GM23338 (cell line): ENCODE measurements around the gene NTRK3. TPM values are rescaled to one million over a fixed set of nuclear protein-coding genes. Genes with fewer than 3 reads are reported as not detected.

Experiments
- ATAC-seq: fragments of 200-7000 bp; cut with Tn5 transposase; 3 replicates; pipeline ENCODE4 v1.9.1; 2020
- DNase-seq: peaks from one replicate; pipeline ENCODE4 v3.0.0-alpha.2; 2015; ENCODE audit warnings: low spot score
- H2AFZ ChIP-seq: fragments of 200-600 bp; sonication (generic); 2 replicates; pipeline ENCODE4 v1.8.0; 2016; ENCODE audit warnings: antibody characterized with exemption, mild to moderate bottlenecking, moderate library complexity
- H3F3A ChIP-seq: fragments of 200-600 bp; sonication (generic); replicated peaks from 2 replicates; pipeline ENCODE4 v1.8.0; 2017; ENCODE audit warnings: antibody characterized with exemption, mixed run types, low read depth
- H3K27ac ChIP-seq: fragments of 200-600 bp; sonication (generic); 2 replicates; pipeline ENCODE4 v1.6.1; 2016; ENCODE audit warnings: low read depth
- H3K27me3 ChIP-seq: fragments of 200-600 bp; sonication (generic); 2 replicates; pipeline ENCODE4 v1.8.0; 2016; ENCODE audit warnings: mild to moderate bottlenecking, mixed run types, moderate library complexity; ENCODE audit not compliant: insufficient read depth
- H3K36me3 ChIP-seq: fragments of 200-600 bp; sonication (generic); 2 replicates; pipeline ENCODE4 v1.8.0; 2016; ENCODE audit warnings: mild to moderate bottlenecking; ENCODE audit not compliant: insufficient read depth
- H3K4me1 ChIP-seq: fragments of 200-600 bp; sonication (generic); 2 replicates; pipeline ENCODE4 v1.8.0; 2016; ENCODE audit warnings: mild to moderate bottlenecking, moderate library complexity; ENCODE audit not compliant: insufficient read depth
- H3K4me2 ChIP-seq: fragments of 200-600 bp; sonication (generic); 2 replicates; pipeline ENCODE4 v1.7.1; 2017; ENCODE audit warnings: mixed run types
- H3K4me3 ChIP-seq: fragments of 200-600 bp; sonication (generic); 2 replicates; pipeline ENCODE4 v1.6.1; 2016; ENCODE audit warnings: mixed run types
- H3K79me2 ChIP-seq: fragments of 200-600 bp; sonication (generic); replicated peaks from 2 replicates; pipeline ENCODE4 v1.8.0; 2017; ENCODE audit warnings: mild to moderate bottlenecking; ENCODE audit not compliant: insufficient read depth
- H3K9me2 ChIP-seq: fragments of 200-600 bp; sonication (generic); 2 replicates; pipeline ENCODE4 v1.8.0; 2017; ENCODE audit not compliant: insufficient read depth
- H4K20me1 ChIP-seq: fragments of 200-600 bp; sonication (generic); replicated peaks from 2 replicates; pipeline ENCODE4 v1.8.0; 2017; ENCODE audit warnings: mild to moderate bottlenecking; ENCODE audit not compliant: insufficient read depth
- H3K27ac Mint-ChIP-seq: 2 replicates; pipeline ENCODE4 v1.8.0; 2020; ENCODE audit warnings: inconsistent platforms, mild to moderate bottlenecking, moderate library complexity, mixed read lengths
- H3K27me3 Mint-ChIP-seq: 3 replicates; pipeline ENCODE4 v1.8.0; 2022; ENCODE audit warnings: low read depth, mild to moderate bottlenecking, moderate library complexity, mixed read lengths, inconsistent platforms; ENCODE audit not compliant: insufficient read depth, poor library complexity
- H3K36me3 Mint-ChIP-seq: 3 replicates; pipeline ENCODE4 v1.8.0; 2021; ENCODE audit warnings: low read depth, mild to moderate bottlenecking, inconsistent platforms, moderate library complexity, mixed read lengths
- H3K4me1 Mint-ChIP-seq: 3 replicates; pipeline ENCODE4 v1.8.0; 2020; ENCODE audit warnings: mild to moderate bottlenecking, inconsistent platforms, mixed read lengths
- H3K4me3 Mint-ChIP-seq: 3 replicates; pipeline ENCODE4 v1.8.0; 2021; ENCODE audit warnings: moderate library complexity, mild to moderate bottlenecking, inconsistent platforms, mixed read lengths
- H3K9me3 Mint-ChIP-seq: 3 replicates; pipeline ENCODE4 v1.8.0; 2020; ENCODE audit warnings: moderate library complexity, mild to moderate bottlenecking, inconsistent platforms, mixed read lengths
- CREB1 ChIP-seq: fragments of 250-450 bp; sonication (Bioruptor Pico); IDR thresholded peaks from 2 replicates; pipeline ENCODE4 v1.5.0; 2020; ENCODE audit warnings: low read depth, mild to moderate bottlenecking, moderate library complexity
- EZH2 ChIP-seq: fragments of 200-600 bp; sonication (generic); IDR thresholded peaks from one replicate; pipeline ENCODE4 v1.8.0; 2017; ENCODE audit warnings: antibody characterized with exemption, mild to moderate bottlenecking, low read depth; ENCODE audit not compliant: unreplicated experiment
- EZH2phosphoT487 ChIP-seq: fragments of 200-600 bp; sonication (generic); IDR thresholded peaks from one replicate; pipeline ENCODE4 v1.8.1; 2018; ENCODE audit warnings: antibody characterized with exemption; ENCODE audit not compliant: unreplicated experiment
- JUNB ChIP-seq: IDR thresholded peaks from one replicate; pipeline ENCODE4 v1.6.1; 2016; ENCODE audit warnings: antibody characterized with exemption; ENCODE audit not compliant: unreplicated experiment
- NANOG ChIP-seq: IDR thresholded peaks from 2 replicates; pipeline ENCODE4 v1.6.1; 2016; ENCODE audit warnings: antibody characterized with exemption, borderline replicate concordance
- STAT1 ChIP-seq: IDR thresholded peaks from one replicate; pipeline ENCODE4 v1.6.1; 2016; ENCODE audit warnings: antibody characterized with exemption; ENCODE audit not compliant: unreplicated experiment
- polyA plus RNA-seq: library from polyadenylated mRNA; unstranded; fragments of >200 nt; fragmentation: Nextera tagmentation; extraction: Ambion mirVana; gene quantifications from 2 replicates; pipeline ENCODE4 v1.2.1, GENCODE V29; 2016
- total RNA-seq: library from RNA; depleted of rRNA; stranded (reverse); fragments of >200 nt; shearing (Covaris generic); gene quantifications from 2 replicates; pipeline ENCODE4 v1.2.3, GENCODE V29; 2014
- TF ChIP-seq, protein P1 (sequence below): IDR thresholded peaks from 2 replicates; pipeline ENCODE4 v1.6.1; 2016; ENCODE audit warnings: antibody characterized with exemption
- TF ChIP-seq, protein P2 (sequence below): IDR thresholded peaks from one replicate; pipeline ENCODE4 v1.6.1; 2018; ENCODE audit warnings: antibody characterized with exemption; ENCODE audit not compliant: unreplicated experiment
- TF ChIP-seq, protein P3 (sequence below): fragments of 250-450 bp; sonication (Bioruptor Pico); IDR thresholded peaks from 2 replicates; pipeline ENCODE4 v1.5.0; 2020; ENCODE audit warnings: mild to moderate bottlenecking, moderate library complexity

Gene NTRK3
- total and polyA plus RNA-seq, 2 experiments from 2014 or later, result 3.1 to 5.3 TPM

DNA sequence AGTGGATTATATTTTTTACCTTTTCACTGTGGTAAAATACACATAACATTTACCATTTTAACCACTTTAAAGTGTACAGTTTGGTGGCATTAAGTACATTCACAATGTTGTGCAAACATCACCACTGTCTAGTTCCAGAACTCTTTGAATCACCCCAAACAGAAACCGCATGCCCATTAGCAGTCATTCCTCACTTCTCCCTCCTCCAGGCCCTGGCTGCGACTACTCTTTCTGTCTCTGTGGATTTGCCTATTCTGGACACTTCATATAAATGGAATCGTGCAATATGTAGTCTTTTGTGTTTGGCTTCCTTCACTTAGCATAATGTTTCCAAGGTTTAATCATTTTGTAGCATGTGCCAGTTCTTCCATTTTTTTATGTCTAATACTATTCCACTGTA lies 409.8 kb downstream of the NTRK3 start:
- Histone ChIP-seq H3K4me1 (no peaks in the 10 kb centered on the region), H3K4me3 (no peak overlapping the region), H3F3A (no peaks in the 10 kb centered on the region), H2AFZ (no peak overlapping the region), H3K27ac (no peak overlapping the region), H3K36me3 (no peaks in the 10 kb centered on the region), H3K9me2 (peaks cover 7% of the 10 kb centered on the region; the same call in 1 of the 2 replicates), H4K20me1 (no peaks in the 10 kb centered on the region), H3K27me3 (no peaks in the 10 kb centered on the region), H3K79me2 (no peaks in the 10 kb centered on the region), H3K4me2 (no peak overlapping the region)
- Mint-ChIP-seq H3K4me1 (no peaks in the 10 kb centered on the region), H3K27me3 (peaks cover 1% of the 10 kb centered on the region), H3K27ac (no peak overlapping the region), H3K9me3 (no peaks in the 10 kb centered on the region; the same call in 1 of the 3 replicates), H3K4me3 (no peak overlapping the region), H3K36me3 (no peaks in the 10 kb centered on the region)
- ATAC-seq (no peak), DNase-seq (no peak)
- TF ChIP-seq EZH2, result no peak
- TF ChIP-seq, protein P1, sequence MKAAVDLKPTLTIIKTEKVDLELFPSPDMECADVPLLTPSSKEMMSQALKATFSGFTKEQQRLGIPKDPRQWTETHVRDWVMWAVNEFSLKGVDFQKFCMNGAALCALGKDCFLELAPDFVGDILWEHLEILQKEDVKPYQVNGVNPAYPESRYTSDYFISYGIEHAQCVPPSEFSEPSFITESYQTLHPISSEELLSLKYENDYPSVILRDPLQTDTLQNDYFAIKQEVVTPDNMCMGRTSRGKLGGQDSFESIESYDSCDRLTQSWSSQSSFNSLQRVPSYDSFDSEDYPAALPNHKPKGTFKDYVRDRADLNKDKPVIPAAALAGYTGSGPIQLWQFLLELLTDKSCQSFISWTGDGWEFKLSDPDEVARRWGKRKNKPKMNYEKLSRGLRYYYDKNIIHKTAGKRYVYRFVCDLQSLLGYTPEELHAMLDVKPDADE, result no peak
- no peak for TF ChIP-seq STAT1
- TF ChIP-seq JUNB, result no peak
- no peak for TF ChIP-seq NANOG
- no peak for TF ChIP-seq EZH2phosphoT487
- TF ChIP-seq, protein P2, sequence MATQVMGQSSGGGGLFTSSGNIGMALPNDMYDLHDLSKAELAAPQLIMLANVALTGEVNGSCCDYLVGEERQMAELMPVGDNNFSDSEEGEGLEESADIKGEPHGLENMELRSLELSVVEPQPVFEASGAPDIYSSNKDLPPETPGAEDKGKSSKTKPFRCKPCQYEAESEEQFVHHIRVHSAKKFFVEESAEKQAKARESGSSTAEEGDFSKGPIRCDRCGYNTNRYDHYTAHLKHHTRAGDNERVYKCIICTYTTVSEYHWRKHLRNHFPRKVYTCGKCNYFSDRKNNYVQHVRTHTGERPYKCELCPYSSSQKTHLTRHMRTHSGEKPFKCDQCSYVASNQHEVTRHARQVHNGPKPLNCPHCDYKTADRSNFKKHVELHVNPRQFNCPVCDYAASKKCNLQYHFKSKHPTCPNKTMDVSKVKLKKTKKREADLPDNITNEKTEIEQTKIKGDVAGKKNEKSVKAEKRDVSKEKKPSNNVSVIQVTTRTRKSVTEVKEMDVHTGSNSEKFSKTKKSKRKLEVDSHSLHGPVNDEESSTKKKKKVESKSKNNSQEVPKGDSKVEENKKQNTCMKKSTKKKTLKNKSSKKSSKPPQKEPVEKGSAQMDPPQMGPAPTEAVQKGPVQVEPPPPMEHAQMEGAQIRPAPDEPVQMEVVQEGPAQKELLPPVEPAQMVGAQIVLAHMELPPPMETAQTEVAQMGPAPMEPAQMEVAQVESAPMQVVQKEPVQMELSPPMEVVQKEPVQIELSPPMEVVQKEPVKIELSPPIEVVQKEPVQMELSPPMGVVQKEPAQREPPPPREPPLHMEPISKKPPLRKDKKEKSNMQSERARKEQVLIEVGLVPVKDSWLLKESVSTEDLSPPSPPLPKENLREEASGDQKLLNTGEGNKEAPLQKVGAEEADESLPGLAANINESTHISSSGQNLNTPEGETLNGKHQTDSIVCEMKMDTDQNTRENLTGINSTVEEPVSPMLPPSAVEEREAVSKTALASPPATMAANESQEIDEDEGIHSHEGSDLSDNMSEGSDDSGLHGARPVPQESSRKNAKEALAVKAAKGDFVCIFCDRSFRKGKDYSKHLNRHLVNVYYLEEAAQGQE, result no peak
- TF ChIP-seq, protein P3, sequence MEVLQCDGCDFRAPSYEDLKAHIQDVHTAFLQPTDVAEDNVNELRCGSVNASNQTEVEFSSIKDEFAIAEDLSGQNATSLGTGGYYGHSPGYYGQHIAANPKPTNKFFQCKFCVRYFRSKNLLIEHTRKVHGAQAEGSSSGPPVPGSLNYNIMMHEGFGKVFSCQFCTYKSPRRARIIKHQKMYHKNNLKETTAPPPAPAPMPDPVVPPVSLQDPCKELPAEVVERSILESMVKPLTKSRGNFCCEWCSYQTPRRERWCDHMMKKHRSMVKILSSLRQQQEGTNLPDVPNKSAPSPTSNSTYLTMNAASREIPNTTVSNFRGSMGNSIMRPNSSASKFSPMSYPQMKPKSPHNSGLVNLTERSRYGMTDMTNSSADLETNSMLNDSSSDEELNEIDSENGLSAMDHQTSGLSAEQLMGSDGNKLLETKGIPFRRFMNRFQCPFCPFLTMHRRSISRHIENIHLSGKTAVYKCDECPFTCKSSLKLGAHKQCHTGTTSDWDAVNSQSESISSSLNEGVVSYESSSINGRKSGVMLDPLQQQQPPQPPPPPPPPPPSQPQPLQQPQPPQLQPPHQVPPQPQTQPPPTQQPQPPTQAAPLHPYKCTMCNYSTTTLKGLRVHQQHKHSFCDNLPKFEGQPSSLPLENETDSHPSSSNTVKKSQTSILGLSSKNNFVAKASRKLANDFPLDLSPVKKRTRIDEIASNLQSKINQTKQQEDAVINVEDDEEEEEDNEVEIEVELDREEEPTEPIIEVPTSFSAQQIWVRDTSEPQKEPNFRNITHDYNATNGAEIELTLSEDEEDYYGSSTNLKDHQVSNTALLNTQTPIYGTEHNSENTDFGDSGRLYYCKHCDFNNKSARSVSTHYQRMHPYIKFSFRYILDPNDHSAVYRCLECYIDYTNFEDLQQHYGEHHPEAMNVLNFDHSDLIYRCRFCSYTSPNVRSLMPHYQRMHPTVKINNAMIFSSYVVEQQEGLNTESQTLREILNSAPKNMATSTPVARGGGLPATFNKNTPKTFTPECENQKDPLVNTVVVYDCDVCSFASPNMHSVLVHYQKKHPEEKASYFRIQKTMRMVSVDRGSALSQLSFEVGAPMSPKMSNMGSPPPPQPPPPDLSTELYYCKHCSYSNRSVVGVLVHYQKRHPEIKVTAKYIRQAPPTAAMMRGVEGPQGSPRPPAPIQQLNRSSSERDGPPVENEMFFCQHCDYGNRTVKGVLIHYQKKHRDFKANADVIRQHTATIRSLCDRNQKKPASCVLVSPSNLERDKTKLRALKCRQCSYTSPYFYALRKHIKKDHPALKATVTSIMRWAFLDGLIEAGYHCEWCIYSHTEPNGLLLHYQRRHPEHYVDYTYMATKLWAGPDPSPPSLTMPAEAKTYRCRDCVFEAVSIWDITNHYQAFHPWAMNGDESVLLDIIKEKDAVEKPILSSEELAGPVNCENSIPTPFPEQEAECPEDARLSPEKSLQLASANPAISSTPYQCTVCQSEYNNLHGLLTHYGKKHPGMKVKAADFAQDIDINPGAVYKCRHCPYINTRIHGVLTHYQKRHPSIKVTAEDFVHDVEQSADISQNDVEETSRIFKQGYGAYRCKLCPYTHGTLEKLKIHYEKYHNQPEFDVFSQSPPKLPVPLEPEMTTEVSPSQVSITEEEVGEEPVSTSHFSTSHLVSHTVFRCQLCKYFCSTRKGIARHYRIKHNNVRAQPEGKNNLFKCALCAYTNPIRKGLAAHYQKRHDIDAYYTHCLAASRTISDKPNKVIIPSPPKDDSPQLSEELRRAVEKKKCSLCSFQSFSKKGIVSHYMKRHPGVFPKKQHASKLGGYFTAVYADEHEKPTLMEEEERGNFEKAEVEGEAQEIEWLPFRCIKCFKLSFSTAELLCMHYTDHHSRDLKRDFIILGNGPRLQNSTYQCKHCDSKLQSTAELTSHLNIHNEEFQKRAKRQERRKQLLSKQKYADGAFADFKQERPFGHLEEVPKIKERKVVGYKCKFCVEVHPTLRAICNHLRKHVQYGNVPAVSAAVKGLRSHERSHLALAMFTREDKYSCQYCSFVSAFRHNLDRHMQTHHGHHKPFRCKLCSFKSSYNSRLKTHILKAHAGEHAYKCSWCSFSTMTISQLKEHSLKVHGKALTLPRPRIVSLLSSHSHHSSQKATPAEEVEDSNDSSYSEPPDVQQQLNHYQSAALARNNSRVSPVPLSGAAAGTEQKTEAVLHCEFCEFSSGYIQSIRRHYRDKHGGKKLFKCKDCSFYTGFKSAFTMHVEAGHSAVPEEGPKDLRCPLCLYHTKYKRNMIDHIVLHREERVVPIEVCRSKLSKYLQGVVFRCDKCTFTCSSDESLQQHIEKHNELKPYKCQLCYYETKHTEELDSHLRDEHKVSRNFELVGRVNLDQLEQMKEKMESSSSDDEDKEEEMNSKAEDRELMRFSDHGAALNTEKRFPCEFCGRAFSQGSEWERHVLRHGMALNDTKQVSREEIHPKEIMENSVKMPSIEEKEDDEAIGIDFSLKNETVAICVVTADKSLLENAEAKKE (CRISPR knock-in tag), result no peak
- no peak for TF ChIP-seq CREB1 (CRISPR knock-in tag)
